Activated B cell treated with CpG ODN at 0.5 μM for 24 hours (primary cell): Measurements from ENCODE around the gene SNW1. TPM values are rescaled to one million over a fixed set of nuclear protein-coding genes. Genes with fewer than 3 reads are reported as not detected.

Experiments
- ATAC-seq: fragments of 200-7000 bp; cut with Tn5 transposase; one replicate; pipeline ENCODE4 v1.10.0; 2021; ENCODE audit warnings: low read depth, mild to moderate bottlenecking, moderate library complexity
- CTCF ChIA-PET: fragments of 350-600 bp; sonication (Branson Sonifier 250); formaldehyde crosslinking; loops from one replicate; lab custom pipeline; 2021; ENCODE audit warnings: antibody characterized with exemption; lab: Charles Lee
- POLR2A ChIA-PET: fragments of 350-600 bp; sonication (Branson Sonifier 250); formaldehyde crosslinking; loops from one replicate; lab custom pipeline; 2021; ENCODE audit warnings: antibody characterized with exemption; lab: Charles Lee
- DNase-seq: peaks from one replicate; pipeline ENCODE4 v3.0.0; 2022
- H3K27ac Mint-ChIP-seq: one replicate; pipeline ENCODE4 v1.8.0; 2020; ENCODE audit warnings: mixed read lengths
- H3K27me3 Mint-ChIP-seq: one replicate; pipeline ENCODE4 v1.8.0; 2021; ENCODE audit warnings: mixed read lengths
- H3K36me3 Mint-ChIP-seq: one replicate; pipeline ENCODE4 v1.8.0; 2021; ENCODE audit warnings: low read depth, mixed read lengths
- H3K4me1 Mint-ChIP-seq: one replicate; pipeline ENCODE4 v1.8.0; 2021; ENCODE audit warnings: mixed read lengths
- H3K4me3 Mint-ChIP-seq: one replicate; pipeline ENCODE4 v1.8.0; 2020; ENCODE audit warnings: mild to moderate bottlenecking, mixed read lengths
- H3K9me3 Mint-ChIP-seq: one replicate; pipeline ENCODE4 v1.8.0; 2020; ENCODE audit warnings: mixed read lengths
- intact Hi-C: fragments of 100-400 bp; cut with micrococcal nuclease; formaldehyde crosslinking; loops from one replicate; pipeline ENCODE4 v1.15.1; 2024
- total RNA-seq: library from RNA; stranded (reverse); gene quantifications from 2 replicates; pipeline ENCODE4 v1.2.3, GENCODE V29; 2022
- TF ChIP-seq, protein P1 (sequence below): fragments of 200-600 bp; IDR thresholded peaks from one replicate; pipeline ENCODE4 v1.8.0; 2022; ENCODE audit warnings: antibody characterized with exemption, mild to moderate bottlenecking

The SNW1 gene
- total RNA-seq, 1 donor from 2014 or later, result 89.3 TPM

DNA sequence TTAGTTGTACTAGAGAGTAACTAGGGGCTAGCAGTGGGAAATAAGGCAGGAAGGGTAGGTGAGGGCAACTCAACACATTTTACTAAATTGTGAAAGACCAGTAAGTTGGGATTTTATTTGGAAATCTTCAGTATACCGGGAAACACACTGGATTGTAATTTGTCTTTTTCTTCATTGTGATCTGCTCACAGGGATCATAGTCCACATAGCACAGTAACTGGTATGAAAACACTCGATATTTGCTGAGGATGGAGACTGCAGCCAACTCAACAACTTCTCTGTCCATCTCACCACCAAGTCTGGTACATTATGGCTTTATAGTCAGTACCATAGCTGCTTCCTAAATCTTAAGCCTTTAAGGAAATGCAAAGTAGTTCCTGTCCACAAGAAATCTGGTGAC, 50.6 kb downstream of the SNW1 start:
- no peak for DNase-seq
- peaks cover 47% of the 10 kb centered on the region for H3K4me1 Mint-ChIP-seq
- no peaks in the 10 kb centered on the region for H3K27me3 Mint-ChIP-seq
- H3K36me3 Mint-ChIP-seq, result peaks cover 58% of the 10 kb centered on the region
- CTCF ChIA-PET, result no interaction called here
- no peaks in the 10 kb centered on the region for H3K9me3 Mint-ChIP-seq
- peak overlapping the region; percentile 17 for H3K4me3 Mint-ChIP-seq
- POLR2A ChIA-PET, result no interaction called here
- TF ChIP-seq, protein P1, sequence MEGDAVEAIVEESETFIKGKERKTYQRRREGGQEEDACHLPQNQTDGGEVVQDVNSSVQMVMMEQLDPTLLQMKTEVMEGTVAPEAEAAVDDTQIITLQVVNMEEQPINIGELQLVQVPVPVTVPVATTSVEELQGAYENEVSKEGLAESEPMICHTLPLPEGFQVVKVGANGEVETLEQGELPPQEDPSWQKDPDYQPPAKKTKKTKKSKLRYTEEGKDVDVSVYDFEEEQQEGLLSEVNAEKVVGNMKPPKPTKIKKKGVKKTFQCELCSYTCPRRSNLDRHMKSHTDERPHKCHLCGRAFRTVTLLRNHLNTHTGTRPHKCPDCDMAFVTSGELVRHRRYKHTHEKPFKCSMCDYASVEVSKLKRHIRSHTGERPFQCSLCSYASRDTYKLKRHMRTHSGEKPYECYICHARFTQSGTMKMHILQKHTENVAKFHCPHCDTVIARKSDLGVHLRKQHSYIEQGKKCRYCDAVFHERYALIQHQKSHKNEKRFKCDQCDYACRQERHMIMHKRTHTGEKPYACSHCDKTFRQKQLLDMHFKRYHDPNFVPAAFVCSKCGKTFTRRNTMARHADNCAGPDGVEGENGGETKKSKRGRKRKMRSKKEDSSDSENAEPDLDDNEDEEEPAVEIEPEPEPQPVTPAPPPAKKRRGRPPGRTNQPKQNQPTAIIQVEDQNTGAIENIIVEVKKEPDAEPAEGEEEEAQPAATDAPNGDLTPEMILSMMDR, result no peak
- no peak for ATAC-seq
- H3K27ac Mint-ChIP-seq, result no peak overlapping the region
- intact Hi-C loops, result no loop called here

DNA sequence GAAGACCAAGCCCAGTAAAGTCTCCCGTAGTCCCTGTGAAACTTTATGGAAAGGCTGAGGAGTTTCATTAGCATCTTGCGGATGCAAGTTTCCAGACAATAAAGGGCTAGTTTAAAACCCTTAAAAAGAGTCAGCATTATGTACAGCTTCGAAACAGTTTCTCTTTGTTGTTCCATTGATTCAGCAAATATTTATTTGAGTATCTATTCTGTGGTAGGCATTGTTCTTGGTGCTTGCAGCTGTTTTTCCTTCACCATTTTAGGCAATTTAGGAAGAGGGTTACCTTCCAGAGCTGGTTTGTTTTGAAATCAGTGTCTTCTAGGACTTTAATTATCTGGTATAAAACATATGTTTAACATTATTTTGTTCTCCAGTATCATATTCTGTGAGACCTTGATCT, 51.5 kb downstream of the SNW1 start:
- intact Hi-C loops, result loop anchor here (2.0 to 10.0 kb wide), 4 partner anchors 67 to 407 kb away; partner anchors contain the start of genes GSTZ1 and POMT2
- no peak for DNase-seq
- ATAC-seq, result no peak
- ChIA-PET POLR2A (interaction anchor here (1.4 kb wide), 1 partner anchor 9 kb away, joined by 5 read pairs; no protein-coding TSS in a partner anchor), CTCF (no interaction called here)
- H3K27ac Mint-ChIP-seq, result no peak overlapping the region
- no peaks in the 10 kb centered on the region for H3K27me3 Mint-ChIP-seq
- H3K9me3 Mint-ChIP-seq, result no peaks in the 10 kb centered on the region
- TF ChIP-seq, protein P1, result no peak
- peaks cover 45% of the 10 kb centered on the region for H3K4me1 Mint-ChIP-seq
- peaks cover 53% of the 10 kb centered on the region for H3K36me3 Mint-ChIP-seq
- H3K4me3 Mint-ChIP-seq, result peak overlapping the region; percentile 96

DNA sequence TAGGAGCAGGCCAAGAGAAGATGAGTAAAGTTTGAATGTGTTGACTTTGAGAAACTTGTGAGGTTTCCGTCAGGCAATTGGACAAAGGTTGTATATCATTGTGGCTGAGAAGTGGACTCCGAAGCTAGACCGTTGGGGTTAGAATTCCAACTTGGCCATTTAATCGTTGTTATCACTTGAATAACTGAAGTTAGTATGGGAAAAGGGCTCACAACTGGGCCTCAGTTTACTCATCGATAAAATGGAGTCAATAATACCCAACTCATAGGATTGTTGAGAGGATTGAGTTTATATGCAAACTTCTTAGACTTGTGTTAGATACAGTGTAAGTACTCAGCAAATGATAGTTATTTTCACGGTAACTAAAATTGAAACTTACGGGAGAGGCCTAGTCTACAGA, 52.2 kb downstream of the SNW1 start:
- Mint-ChIP-seq H3K27ac (peak overlapping the region; percentile 91), H3K36me3 (peaks cover 53% of the 10 kb centered on the region), H3K4me1 (peaks cover 45% of the 10 kb centered on the region), H3K27me3 (no peaks in the 10 kb centered on the region), H3K9me3 (no peaks in the 10 kb centered on the region), H3K4me3 (peak overlapping the region; percentile 96)
- DNase-seq (no peak), ATAC-seq (no peak)
- TF ChIP-seq, protein P1, result no peak
- intact Hi-C loops, result loop anchor here (1.0 to 10.0 kb wide), 8 partner anchors 53 to 406 kb away; partner anchors contain the start of genes ADCK1, GSTZ1, POMT2 and SNW1
- POLR2A ChIA-PET, result interaction anchor here (0.6 to 1.4 kb wide), 5 partner anchors 10 to 653 kb away, joined by 3 to 5 read pairs (median 3); no protein-coding TSS in a partner anchor
- CTCF ChIA-PET, result no interaction called here

DNA sequence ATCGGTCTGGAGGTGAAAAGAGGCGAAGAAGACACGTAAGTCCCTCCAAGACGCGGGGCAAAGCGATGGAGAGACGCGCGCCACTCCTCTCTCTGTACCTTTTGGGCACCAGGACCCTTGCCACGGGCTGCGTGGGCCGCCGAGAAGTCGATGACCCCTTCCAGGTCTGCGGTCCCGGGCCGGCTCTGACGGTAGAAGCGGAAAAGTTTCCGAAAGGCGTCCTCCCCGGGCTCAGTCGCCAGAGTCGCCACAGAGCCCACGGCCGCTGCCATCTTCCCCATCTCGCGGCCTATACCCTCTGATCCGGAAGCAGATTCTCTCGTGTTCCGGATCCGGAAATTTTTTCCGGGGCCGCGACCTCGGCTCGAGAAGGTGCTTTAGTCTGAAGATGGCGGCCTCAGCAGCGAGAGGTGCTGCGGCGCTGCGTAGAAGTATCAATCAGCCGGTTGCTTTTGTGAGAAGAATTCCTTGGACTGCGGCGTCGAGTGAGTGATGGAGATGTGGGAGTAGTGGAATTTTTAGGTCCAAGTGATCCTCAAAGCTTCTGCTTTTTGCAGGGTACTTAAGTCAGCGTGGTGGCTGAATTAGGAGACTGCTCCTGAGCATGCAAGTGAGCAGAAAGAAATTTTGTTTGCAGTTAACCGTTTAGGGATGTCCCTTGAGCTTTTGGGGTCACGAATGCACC, 53.1 kb downstream of the SNW1 start, which contains the start of the genes ALKBH1 and SLIRP:
Gene ALKBH1, minus strand, starts transcription at position 300 of the 685 bp plus-strand sequence. Its CDS starts 19 bp downstream, at position 281.
Gene SLIRP, plus strand, starts transcription at position 380 of the 685 bp plus-strand sequence. Its CDS starts 9 bp downstream, at position 389.
- TF ChIP-seq, protein P1, result no peak
- Mint-ChIP-seq H3K4me3 (peak within 1 kb of the TSS; percentile 96), H3K27ac (peak within 1 kb of the TSS; percentile 91), H3K4me1 (peaks cover 45% of the 10 kb centered on the region), H3K36me3 (peaks cover 49% of the 10 kb centered on the region), H3K9me3 (no peaks in the 10 kb centered on the region), H3K27me3 (no peaks in the 10 kb centered on the region)
- ATAC-seq (peak; percentile 98), DNase-seq (peak; percentile 73)
- intact Hi-C loops, result loop anchor here (1.0 to 10.0 kb wide), 8 partner anchors 53 to 406 kb away; partner anchors contain the start of genes ADCK1, GSTZ1, POMT2 and SNW1
- CTCF ChIA-PET, result no interaction called here
- POLR2A ChIA-PET, result interaction anchor here (0.6 to 1.4 kb wide), 7 partner anchors 11 to 652 kb away, joined by 3 to 5 read pairs (median 3); partner anchors contain the start of gene SNW1

DNA sequence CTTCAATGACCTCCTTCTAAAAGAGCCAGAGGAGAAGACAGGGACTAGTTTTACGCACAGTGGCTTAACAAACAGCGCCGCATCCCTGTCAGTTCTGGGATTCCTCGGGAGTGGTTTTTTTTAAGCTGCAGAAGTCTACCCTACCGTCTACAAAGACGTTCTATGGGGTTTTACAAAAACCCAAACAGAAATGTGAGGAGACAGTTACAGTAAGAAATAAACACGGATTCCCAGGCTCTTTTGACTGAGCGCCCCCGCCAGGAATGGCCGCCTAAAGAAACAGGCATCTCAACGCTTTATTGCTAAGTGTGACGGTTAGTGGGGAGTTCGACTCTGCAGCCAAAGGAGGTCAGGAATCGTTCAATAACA, 53.6 kb downstream of the SNW1 start:
- ATAC-seq (peak; percentile 22), DNase-seq (no peak)
- intact Hi-C loops, result loop anchor here (5.0 to 10.0 kb wide), 2 partner anchors 163 to 405 kb away; no protein-coding TSS in a partner anchor
- Mint-ChIP-seq H3K27me3 (no peaks in the 10 kb centered on the region), H3K36me3 (peaks cover 47% of the 10 kb centered on the region), H3K4me3 (peak overlapping the region; percentile 96), H3K9me3 (no peaks in the 10 kb centered on the region), H3K4me1 (peaks cover 42% of the 10 kb centered on the region), H3K27ac (peak overlapping the region; percentile 91)
- POLR2A ChIA-PET, result interaction anchor here (0.6 to 1.1 kb wide), 4 partner anchors 45 to 330 kb away, joined by 3 to 4 read pairs (median 4); partner anchors contain the start of genes SAMD15, SNW1 and TMED8
- CTCF ChIA-PET, result no interaction called here
- TF ChIP-seq, protein P1, result no peak
